Endothelial cell of umbilical vein (primary cell): ENCODE results near the gene CIAO1. TPM values are rescaled to one million over a fixed set of nuclear protein-coding genes. Genes with fewer than 3 reads are reported as not detected.

Experiments
- BruUV-seq: library from RNA; stranded (reverse); fragments of 400-500 nt; replicated peaks from 2 replicates; lab custom pipeline; 2021; lab: Mats Ljungman, UMichigan
- CTCF ChIA-PET: fragments of 300-600, 350-600 bp; sonication (Branson Sonifier 250); formaldehyde crosslinking; loops from one replicate; lab custom pipeline; 2021; ENCODE audit warnings: antibody characterized with exemption, inconsistent platforms; lab: Charles Lee
- POLR2A ChIA-PET: fragments of 300-600, 350-600 bp; sonication (Branson Sonifier 250); formaldehyde crosslinking; loops from one replicate; lab custom pipeline; 2021; ENCODE audit warnings: antibody characterized with exemption, inconsistent platforms; lab: Charles Lee
- DNase-seq: peaks from one replicate; pipeline ENCODE4 v3.0.0-alpha.2; 2011; ENCODE audit warnings: low read depth, low spot score
- FAIRE-seq: peaks from 2 replicates; lab custom pipeline; 2011; peaks lifted over from hg19 to GRCh38; lab: Jason Lieb, UNC
- H2AFZ ChIP-seq: 2 replicates; pipeline ENCODE4 v1.6.0; 2012; ENCODE audit warnings: low read depth, low read length, control low read depth, inconsistent platforms
- H3K27ac ChIP-seq: 2 replicates; pipeline ENCODE4 v1.5.1; 2011; ENCODE audit warnings: low read depth, mild to moderate bottlenecking, control low read depth, low read length, moderate library complexity; ENCODE audit not compliant: insufficient read depth
- H3K27me3 ChIP-seq, 2 experiments: 2 replicates each; pipeline versions ENCODE4 v1.6.0 to v1.6.1; 2011; ENCODE audit warnings: low read length in 2 of 2, mixed read lengths in 1 of 2; ENCODE audit not compliant: control insufficient read depth in 2 of 2, insufficient read depth in 2 of 2
- H3K36me3 ChIP-seq, 2 experiments: 2 replicates in 1 of 2; 3 replicates in 1 of 2; pipeline ENCODE4 v1.5.1; 2011; ENCODE audit warnings: low read length in 2 of 2, mild to moderate bottlenecking in 1 of 2, moderate library complexity in 1 of 2; ENCODE audit not compliant: control insufficient read depth in 2 of 2, insufficient read depth in 2 of 2; ENCODE audit errors: extremely low read depth in 1 of 2
- H3K4me1 ChIP-seq: 3 replicates; pipeline ENCODE4 v1.5.1; 2011; ENCODE audit warnings: mild to moderate bottlenecking, low read length; ENCODE audit not compliant: control insufficient read depth, insufficient read depth; ENCODE audit errors: extremely low read depth
- H3K4me2 ChIP-seq: 2 replicates; pipeline ENCODE4 v1.6.1; 2011; ENCODE audit warnings: low read length, control low read depth, mixed read lengths; ENCODE audit not compliant: insufficient read depth
- H3K4me3 ChIP-seq, 3 experiments: fragments of 200-600 bp in 1 of 3; sonication (generic), shearing (Covaris generic) in 1 of 3; replicated peaks in 1 of 3; 2 replicates each; pipeline ENCODE4 v1.5.1; 2011 to 2016; ENCODE audit warnings: control low read depth in 3 of 3, low read length in 3 of 3, mild to moderate bottlenecking in 2 of 3, inconsistent platforms in 1 of 3, low read depth in 1 of 3, moderate library complexity in 1 of 3; ENCODE audit not compliant: insufficient read depth in 1 of 3
- H3K79me2 ChIP-seq: 2 replicates; pipeline ENCODE4 v1.6.0; 2012; ENCODE audit warnings: low read length, inconsistent platforms; ENCODE audit not compliant: control insufficient read depth, insufficient read depth
- H3K9ac ChIP-seq: replicated peaks from 2 replicates; pipeline ENCODE3; 2011; ENCODE audit warnings: low read length, control low read depth; ENCODE audit not compliant: insufficient read depth; ENCODE audit errors: extremely low read depth
- H3K9me1 ChIP-seq: replicated peaks from 3 replicates; pipeline ENCODE4 v1.6.0; 2011; ENCODE audit warnings: mild to moderate bottlenecking, low read length; ENCODE audit not compliant: control insufficient read depth, insufficient read depth; ENCODE audit errors: extremely low read depth
- H3K9me3 ChIP-seq: replicated peaks from 2 replicates; pipeline ENCODE4 v1.5.1; 2012; ENCODE audit warnings: low read length, inconsistent platforms; ENCODE audit not compliant: control insufficient read depth, insufficient read depth
- H4K20me1 ChIP-seq: replicated peaks from 2 replicates; pipeline ENCODE3; 2011; ENCODE audit warnings: mild to moderate bottlenecking, low read length; ENCODE audit not compliant: control insufficient read depth, insufficient read depth; ENCODE audit errors: extremely low read depth
- EZH2 ChIP-seq: IDR thresholded peaks from 2 replicates; pipeline ENCODE4 v1.6.1; 2012; ENCODE audit warnings: borderline replicate concordance, low read depth, mild to moderate bottlenecking, moderate library complexity, low read length, inconsistent platforms; ENCODE audit not compliant: severe bottlenecking
- FOS ChIP-seq: IDR thresholded peaks from 2 replicates; pipeline ENCODE4 v1.6.1; 2011; ENCODE audit warnings: mild to moderate bottlenecking, low read length, moderate library complexity, borderline replicate concordance; ENCODE audit not compliant: insufficient read depth
- JUN ChIP-seq: IDR thresholded peaks from 2 replicates; pipeline ENCODE4 v1.6.1; 2011; ENCODE audit warnings: borderline replicate concordance, low read depth; ENCODE audit not compliant: insufficient read length, insufficient read depth
- MAX ChIP-seq: IDR thresholded peaks from 2 replicates; pipeline ENCODE4 v1.6.1; 2011; ENCODE audit not compliant: insufficient read depth, insufficient read length
- MYC ChIP-seq: IDR thresholded peaks from one replicate; pipeline ENCODE4 v1.6.1; 2011; ENCODE audit warnings: mild to moderate bottlenecking, low read depth, low read length
- POLR2AphosphoS5 ChIP-seq: IDR thresholded peaks from 2 replicates; pipeline ENCODE4 v1.6.1; 2012; ENCODE audit warnings: low read depth, mild to moderate bottlenecking, control low read depth, low read length, moderate library complexity; ENCODE audit not compliant: insufficient read depth
- dilution Hi-C: fragments of 300-500 bp; cut with MboI; formaldehyde crosslinking; loops from one replicate; pipeline ENCODE4 v1.15.0; 2019; ENCODE audit warnings: low sequenced_read_pairs; ENCODE audit not compliant: extremely low pct_ligation_motif_present
- intact Hi-C: fragments of 100-400 bp; cut with micrococcal nuclease; formaldehyde crosslinking; loops from one replicate; pipeline ENCODE4 v1.10.0; 2022
- polyA plus RNA-seq, 4 experiments: library from polyadenylated mRNA; depleted of rRNA in 3 of 4; stranded (reverse) in 3 of 4; unstranded in 1 of 4; fragments of >200 nt; gene quantifications; 2 replicates each; pipeline versions ENCODE4 v1.2.1 to v1.2.3, GENCODE V29; 2011 to 2012; ENCODE audit warnings: missing spikeins in 1 of 4
- total RNA-seq: library from RNA; stranded (reverse); gene quantifications from 2 replicates; pipeline ENCODE4 v1.2.3, GENCODE V29; 2021
- TF ChIP-seq, protein P1 (sequence below), 2 donors: IDR thresholded peaks; 1 replicate in 1 of 2; 2 replicates in 1 of 2; pipeline ENCODE4 v1.5.1; 2011; ENCODE audit warnings: low read length in 2 of 2, mild to moderate bottlenecking in 2 of 2, moderate library complexity in 2 of 2, control low read depth in 1 of 2, inconsistent platforms in 1 of 2, low read depth in 1 of 2; ENCODE audit not compliant: insufficient read depth in 1 of 2; ENCODE audit errors: extremely low read depth in 1 of 2

Gene CIAO1
- total and polyA plus RNA-seq, 2 donors (not counting 3 experiments of a cell fraction or from before 2014, with no cell fraction given): 70.7 to 119 TPM

DNA sequence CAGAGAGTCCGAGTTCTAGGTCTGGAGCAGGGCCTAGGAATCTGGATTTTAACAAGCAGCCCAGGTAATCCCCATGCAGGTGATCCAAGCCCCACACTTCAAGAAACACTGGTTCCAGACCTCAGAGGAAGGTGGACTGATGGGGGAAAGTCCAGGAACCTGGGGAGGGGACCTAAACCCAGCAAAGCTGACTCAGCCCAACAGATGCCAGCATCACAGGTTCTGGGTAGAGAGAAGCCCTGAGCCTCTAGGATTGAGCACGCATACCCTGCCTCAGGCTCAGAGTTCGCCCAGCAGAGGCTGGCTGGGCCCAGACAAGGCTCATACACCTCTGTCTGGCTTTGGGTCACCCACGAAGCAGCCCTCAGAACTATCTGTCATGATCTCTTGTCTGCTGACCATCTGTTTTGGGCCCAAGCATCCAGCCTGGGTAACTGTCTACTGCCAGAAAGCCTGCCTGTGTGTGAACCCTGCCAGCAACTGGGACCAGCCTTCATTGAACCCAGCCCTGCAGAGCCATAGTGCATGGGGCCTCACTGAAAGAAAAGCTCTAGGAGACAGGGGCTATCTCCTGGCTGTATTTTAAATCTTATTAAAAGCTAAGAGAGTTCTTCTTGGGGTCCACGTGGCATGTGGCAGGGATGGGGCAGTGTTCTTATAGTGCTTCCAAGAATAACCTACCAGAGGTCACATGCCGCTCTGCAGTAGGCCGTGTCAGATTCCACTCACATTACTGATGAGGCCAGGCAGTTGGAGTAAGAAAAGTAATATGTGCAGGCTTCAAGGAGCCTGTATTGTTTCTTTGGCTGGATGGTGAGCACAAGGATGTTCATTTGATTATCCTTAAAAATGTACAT is 7.6 kb upstream of the CIAO1 start:
- DNase-seq (no peak), FAIRE-seq (no peak)
- TF ChIP-seq EZH2 (no peak), FOS (no peak), MAX (no peak), MYC (no peak)
- Histone ChIP-seq H3K79me2 (peaks cover 40% of the 10 kb centered on the region), H3K36me3 (peaks cover 6 to 8% of the 10 kb centered on the region in 2 experiments), H3K9me1 (peaks cover 6% of the 10 kb centered on the region), H3K27me3 (no peaks in the 10 kb centered on the region), H3K9ac (no peak overlapping the region), H3K27ac (no peak overlapping the region), H2AFZ (no peak overlapping the region), H3K4me1 (peaks cover 52% of the 10 kb centered on the region), H3K4me2 (no peak overlapping the region), H3K4me3 (no peak overlapping the region), H4K20me1 (no peaks in the 10 kb centered on the region), H3K9me3 (no peaks in the 10 kb centered on the region)
- ChIA-PET POLR2A (no interaction called here), CTCF (interaction anchor here (0.8 to 2.5 kb wide), 5 partner anchors 12 to 266 kb away, joined by 3 to 13 read pairs (median 5); partner anchors contain the start of gene ASTL)
- dilution Hi-C loops: no loop called here
- BruUV-seq: no TSS peak
- intact Hi-C loops: no loop called here

GRCh38 chr2:96259497-96259921 is 6.5 kb upstream of the CIAO1 start:
- dilution Hi-C loops: no loop called here
- Histone ChIP-seq H3K9ac (no peak overlapping the region), H3K9me3 (no peaks in the 10 kb centered on the region), H3K9me1 (peaks cover 6% of the 10 kb centered on the region), H4K20me1 (no peaks in the 10 kb centered on the region), H3K36me3 (peaks cover 3% of the 10 kb centered on the region in 2 experiments), H3K27me3 (no peaks in the 10 kb centered on the region), H3K79me2 (peaks cover 51% of the 10 kb centered on the region), H3K27ac (peak overlapping the region; percentile 76), H3K4me3 (no peak overlapping the region), H2AFZ (no peak overlapping the region), H3K4me1 (peaks cover 54% of the 10 kb centered on the region), H3K4me2 (peak overlapping the region; percentile 51)
- CTCF ChIA-PET: interaction anchor here (0.8 to 3.2 kb wide), 9 partner anchors 8 to 267 kb away, joined by 3 to 16 read pairs (median 5); partner anchors contain the start of genes ASTL and STARD7
- FAIRE-seq (peak; percentile 68), DNase-seq (no peak)
- BruUV-seq: no TSS peak
- TF ChIP-seq JUN (no peak), EZH2 (no peak), MYC (no peak), POLR2AphosphoS5 (no peak)
- TF ChIP-seq, protein P1, sequence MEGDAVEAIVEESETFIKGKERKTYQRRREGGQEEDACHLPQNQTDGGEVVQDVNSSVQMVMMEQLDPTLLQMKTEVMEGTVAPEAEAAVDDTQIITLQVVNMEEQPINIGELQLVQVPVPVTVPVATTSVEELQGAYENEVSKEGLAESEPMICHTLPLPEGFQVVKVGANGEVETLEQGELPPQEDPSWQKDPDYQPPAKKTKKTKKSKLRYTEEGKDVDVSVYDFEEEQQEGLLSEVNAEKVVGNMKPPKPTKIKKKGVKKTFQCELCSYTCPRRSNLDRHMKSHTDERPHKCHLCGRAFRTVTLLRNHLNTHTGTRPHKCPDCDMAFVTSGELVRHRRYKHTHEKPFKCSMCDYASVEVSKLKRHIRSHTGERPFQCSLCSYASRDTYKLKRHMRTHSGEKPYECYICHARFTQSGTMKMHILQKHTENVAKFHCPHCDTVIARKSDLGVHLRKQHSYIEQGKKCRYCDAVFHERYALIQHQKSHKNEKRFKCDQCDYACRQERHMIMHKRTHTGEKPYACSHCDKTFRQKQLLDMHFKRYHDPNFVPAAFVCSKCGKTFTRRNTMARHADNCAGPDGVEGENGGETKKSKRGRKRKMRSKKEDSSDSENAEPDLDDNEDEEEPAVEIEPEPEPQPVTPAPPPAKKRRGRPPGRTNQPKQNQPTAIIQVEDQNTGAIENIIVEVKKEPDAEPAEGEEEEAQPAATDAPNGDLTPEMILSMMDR (IDR thresholded peaks at IDR 0.05; ENCODE audit: extremely low read depth in 1 of 2, insufficient read depth in 1 of 2, low read depth in 1 of 2, low read length in 2 of 2): no peak
- POLR2A ChIA-PET: no interaction called here
- intact Hi-C loops: no loop called here
